ENCODE measurements around the gene RAMP3.

DNA sequence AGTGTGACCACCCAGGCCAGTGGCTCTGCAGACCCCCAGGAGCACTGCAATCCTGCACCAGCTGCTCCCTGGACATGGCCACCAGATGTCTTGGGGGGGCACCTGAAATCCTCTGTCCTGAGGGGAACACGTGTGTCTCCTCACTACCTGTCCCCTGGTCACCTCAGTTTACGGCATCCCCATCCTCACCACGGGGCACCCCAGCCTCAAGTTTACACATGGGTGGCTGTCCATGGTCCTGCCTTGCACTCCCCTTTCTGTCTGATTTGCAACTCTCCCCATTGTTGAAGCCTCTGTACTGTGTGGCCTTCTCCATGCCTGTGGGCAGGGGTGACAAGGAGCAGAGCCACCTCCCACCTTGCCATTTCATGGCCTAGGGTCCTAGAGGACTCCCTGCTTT is 67.2 kb downstream of the RAMP3 start:
- no peak for TF ChIP-seq POLR2AphosphoS5 (IDR thresholded peaks at IDR 0.05; ENCODE audit: insufficient read depth in 1 of 2, low read depth in 1 of 2)
- TF ChIP-seq, protein P1, sequence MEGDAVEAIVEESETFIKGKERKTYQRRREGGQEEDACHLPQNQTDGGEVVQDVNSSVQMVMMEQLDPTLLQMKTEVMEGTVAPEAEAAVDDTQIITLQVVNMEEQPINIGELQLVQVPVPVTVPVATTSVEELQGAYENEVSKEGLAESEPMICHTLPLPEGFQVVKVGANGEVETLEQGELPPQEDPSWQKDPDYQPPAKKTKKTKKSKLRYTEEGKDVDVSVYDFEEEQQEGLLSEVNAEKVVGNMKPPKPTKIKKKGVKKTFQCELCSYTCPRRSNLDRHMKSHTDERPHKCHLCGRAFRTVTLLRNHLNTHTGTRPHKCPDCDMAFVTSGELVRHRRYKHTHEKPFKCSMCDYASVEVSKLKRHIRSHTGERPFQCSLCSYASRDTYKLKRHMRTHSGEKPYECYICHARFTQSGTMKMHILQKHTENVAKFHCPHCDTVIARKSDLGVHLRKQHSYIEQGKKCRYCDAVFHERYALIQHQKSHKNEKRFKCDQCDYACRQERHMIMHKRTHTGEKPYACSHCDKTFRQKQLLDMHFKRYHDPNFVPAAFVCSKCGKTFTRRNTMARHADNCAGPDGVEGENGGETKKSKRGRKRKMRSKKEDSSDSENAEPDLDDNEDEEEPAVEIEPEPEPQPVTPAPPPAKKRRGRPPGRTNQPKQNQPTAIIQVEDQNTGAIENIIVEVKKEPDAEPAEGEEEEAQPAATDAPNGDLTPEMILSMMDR (IDR thresholded peaks at IDR 0.05): no peak

Measured in vagina (tissue), 2 donors.